Panc1 (cell line): ENCODE data around the gene CSMD2. TPM values are rescaled to one million over a fixed set of nuclear protein-coding genes. Genes with fewer than 3 reads are reported as not detected.

Source experiments
- ATAC-seq: fragments of 200-7000 bp; cut with Tn5 transposase; 2 replicates; pipeline ENCODE4 v1.9.1; 2020; ENCODE audit warnings: mild to moderate bottlenecking, moderate library complexity
- BruUV-seq: library from RNA; stranded (reverse); fragments of 400-500 nt; replicated peaks from 2 replicates; lab custom pipeline; 2021; lab: Mats Ljungman, UMichigan
- CTCF ChIA-PET: fragments of 300-600 bp; sonication (Branson Sonifier 250); formaldehyde crosslinking; loops from one replicate; lab custom pipeline; 2022; ENCODE audit warnings: antibody characterized with exemption; lab: Charles Lee
- POLR2A ChIA-PET: fragments of 300-600 bp; sonication (Branson Sonifier 250); formaldehyde crosslinking; loops from one replicate; lab custom pipeline; 2022; ENCODE audit warnings: antibody characterized with exemption; lab: Charles Lee
- DNase-seq: peaks from one replicate; pipeline ENCODE4 v3.0.0-alpha.2; 2010; ENCODE audit warnings: low read depth, low spot score
- H3K27ac ChIP-seq: 2 replicates; pipeline ENCODE4 v1.5.1; 2011; ENCODE audit warnings: mild to moderate bottlenecking, low read length, inconsistent platforms
- H3K27me3 ChIP-seq: fragments of 200-500 bp; sonication (Bioruptor generic); 2 replicates; pipeline ENCODE4 v1.6.0; 2014; ENCODE audit warnings: low read length, inconsistent platforms; ENCODE audit not compliant: control insufficient read depth, insufficient read depth
- H3K36me3 ChIP-seq: fragments of 200-500 bp; sonication (Bioruptor generic); 2 replicates; pipeline ENCODE4 v1.5.1; 2014; ENCODE audit warnings: inconsistent platforms, mild to moderate bottlenecking, low read length, moderate library complexity; ENCODE audit not compliant: control insufficient read depth, insufficient read depth
- H3K4me1 ChIP-seq: 2 replicates; pipeline ENCODE4 v1.5.1; 2011; ENCODE audit warnings: inconsistent platforms, mild to moderate bottlenecking, low read length, moderate library complexity; ENCODE audit not compliant: control insufficient read depth, insufficient read depth
- H3K4me3 ChIP-seq, 2 experiments: 2 replicates each; pipeline ENCODE4 v1.5.1; 2011 to 2012; ENCODE audit warnings: low read depth in 2 of 2, low read length in 2 of 2, mild to moderate bottlenecking in 2 of 2, inconsistent platforms in 1 of 2, moderate library complexity in 1 of 2
- H3K9me3 ChIP-seq: fragments of 200-500 bp; sonication (Bioruptor generic); 2 replicates; pipeline ENCODE4 v1.5.1; 2014; ENCODE audit warnings: low read depth, mild to moderate bottlenecking, inconsistent platforms, low read length, moderate library complexity; ENCODE audit not compliant: control insufficient read depth, insufficient read depth
- CTCF ChIP-seq: fragments of 450-650 bp; IDR thresholded peaks from 2 replicates; pipeline ENCODE4 v1.5.1; 2017; ENCODE audit warnings: mild to moderate bottlenecking
- REST ChIP-seq, 2 experiments: IDR thresholded peaks; 2 replicates each; pipeline ENCODE4 v1.6.1; 2011 to 2012; ENCODE audit warnings: low read depth in 2 of 2, control low read depth in 1 of 2, low read length in 1 of 2, mild to moderate bottlenecking in 1 of 2, moderate library complexity in 1 of 2; ENCODE audit not compliant: insufficient read depth in 1 of 2
- SIN3A ChIP-seq: IDR thresholded peaks from 2 replicates; pipeline ENCODE4 v1.6.1; 2012; ENCODE audit warnings: low read depth, mild to moderate bottlenecking, low read length, moderate library complexity, borderline replicate concordance; ENCODE audit not compliant: insufficient read depth
- TCF7L2 ChIP-seq: IDR thresholded peaks from 2 replicates; pipeline ENCODE4 v1.6.1; 2011; ENCODE audit warnings: mild to moderate bottlenecking, low read depth, low read length, inconsistent platforms
- in situ Hi-C: cut with HindIII; loops from 2 replicates; pipeline ENCODE4 v1.10.0; 2016; ENCODE audit warnings: low sequenced_read_pairs, low pct_unique_long_range_greater_than_20kb
- intact Hi-C: fragments of 100-400 bp; cut with micrococcal nuclease; formaldehyde crosslinking; loops from one replicate; pipeline ENCODE4 v1.10.0; 2022; ENCODE audit not compliant: unreplicated experiment
- total RNA-seq: library from RNA; stranded (reverse); gene quantifications from one replicate; pipeline ENCODE4 v1.2.1, GENCODE V29; 2021; ENCODE audit not compliant: unreplicated experiment

The CSMD2 gene
- total RNA-seq, 1 experiment from 2014 or later = not detected

- 0 out of 2 replicates have a peak, but pooled peaks cover 4% of the 10 kb centered on the region for H3K27me3 ChIP-seq
- ChIA-PET POLR2A (no interaction called here), CTCF (no interaction called here)
- H3K27ac ChIP-seq = no peak overlapping the region
- intact Hi-C loops (no loop called here), in situ Hi-C loops (no loop called here)
- TF ChIP-seq REST (IDR thresholded peaks at IDR 0.05; ENCODE audit: insufficient read depth in 1 of 2, low read depth in 2 of 2, low read length in 1 of 2) (no peak), TCF7L2 (no peak), CTCF (no peak), SIN3A (no peak)
- BruUV-seq = no TSS peak
- H3K4me1 ChIP-seq = no peaks in the 10 kb centered on the region
- H3K9me3 ChIP-seq = peaks cover 3% of the 10 kb centered on the region; the same call in 1 of the 2 replicates
- H3K4me3 ChIP-seq = no peak overlapping the region
- no peak for ATAC-seq
- DNase-seq = no peak
- H3K36me3 ChIP-seq = no peaks in the 10 kb centered on the region
Observed at GRCh38 chr1:33802268-33802667, 362.8 kb downstream of the CSMD2 start.

GRCh38 chr1:33797849-33798248 is 367.2 kb downstream of the CSMD2 start:
- Histone ChIP-seq H3K4me3 (no peak overlapping the region), H3K27ac (no peak overlapping the region), H3K9me3 (no peaks in the 10 kb centered on the region; the same call in 1 of the 2 replicates), H3K4me1 (no peaks in the 10 kb centered on the region), H3K36me3 (no peaks in the 10 kb centered on the region), H3K27me3 (no peaks in the 10 kb centered on the region)
- intact Hi-C loops = no loop called here
- no TSS peak for BruUV-seq
- DNase-seq (no peak), ATAC-seq (no peak)
- ChIA-PET POLR2A (no interaction called here), CTCF (no interaction called here)
- in situ Hi-C loops = no loop called here
- TF ChIP-seq SIN3A (no peak), REST (IDR thresholded peaks at IDR 0.05; ENCODE audit: insufficient read depth in 1 of 2, low read depth in 2 of 2, low read length in 1 of 2) (no peak)
